ENCODE data around the gene NCS1. TPM values are rescaled to one million over a fixed set of nuclear protein-coding genes. Genes with fewer than 3 reads are reported as not detected.
"Not testable (repeated sequence)": the region's sequence is repeated elsewhere in the genome, so short reads cannot be mapped to it uniquely, and the experiment has no call there.

The NCS1 gene
- total RNA-seq, 1 donor from 2014 or later: 2.2 TPM

DNA sequence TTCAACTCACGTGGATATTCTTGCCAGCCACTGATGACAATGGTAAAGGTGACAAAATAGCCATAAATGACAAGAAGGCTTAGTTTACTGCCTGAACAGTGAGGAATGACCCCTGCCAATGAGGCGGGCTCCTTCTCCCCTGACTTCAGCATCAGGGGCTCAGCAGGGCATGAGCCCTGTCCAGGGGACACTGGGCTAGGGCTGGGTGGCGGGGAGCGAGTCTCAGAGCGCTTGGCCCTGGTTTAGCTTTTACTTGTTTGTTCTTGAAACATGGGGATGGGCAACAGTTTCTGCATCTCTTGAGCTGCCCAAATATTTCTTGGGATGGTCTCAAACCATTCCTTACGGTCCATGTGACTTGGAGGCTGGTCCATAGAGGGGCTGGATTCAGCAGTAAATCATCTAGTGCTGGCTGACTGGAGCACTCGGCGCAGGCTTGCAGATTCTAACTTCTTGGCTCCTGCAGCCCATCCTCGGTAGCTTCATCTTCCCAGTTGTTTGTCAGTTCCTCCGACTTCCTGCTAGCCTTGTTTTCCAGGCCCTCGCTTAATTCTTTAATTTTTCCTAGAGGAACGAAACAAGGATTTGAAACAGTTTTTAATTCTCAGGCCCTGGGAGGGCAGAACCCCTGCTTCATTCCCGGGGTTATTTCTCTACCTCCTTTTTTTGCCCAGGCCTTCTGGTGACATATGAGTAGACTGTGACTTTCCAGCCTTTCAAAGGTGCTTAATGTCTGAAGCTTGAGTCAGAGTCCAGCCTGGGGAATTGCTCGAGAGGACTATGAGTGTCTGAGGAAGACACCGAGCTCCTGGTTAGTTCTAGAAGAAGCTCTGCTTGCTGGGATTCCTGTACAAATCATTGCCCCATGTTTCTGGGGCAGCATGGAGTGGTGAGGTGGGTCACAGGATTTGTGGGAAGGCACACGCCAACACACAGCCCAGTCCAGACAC, 88.9 kb downstream of the NCS1 start:
- intact Hi-C loops (cut with micrococcal nuclease): no loop called here

DNA sequence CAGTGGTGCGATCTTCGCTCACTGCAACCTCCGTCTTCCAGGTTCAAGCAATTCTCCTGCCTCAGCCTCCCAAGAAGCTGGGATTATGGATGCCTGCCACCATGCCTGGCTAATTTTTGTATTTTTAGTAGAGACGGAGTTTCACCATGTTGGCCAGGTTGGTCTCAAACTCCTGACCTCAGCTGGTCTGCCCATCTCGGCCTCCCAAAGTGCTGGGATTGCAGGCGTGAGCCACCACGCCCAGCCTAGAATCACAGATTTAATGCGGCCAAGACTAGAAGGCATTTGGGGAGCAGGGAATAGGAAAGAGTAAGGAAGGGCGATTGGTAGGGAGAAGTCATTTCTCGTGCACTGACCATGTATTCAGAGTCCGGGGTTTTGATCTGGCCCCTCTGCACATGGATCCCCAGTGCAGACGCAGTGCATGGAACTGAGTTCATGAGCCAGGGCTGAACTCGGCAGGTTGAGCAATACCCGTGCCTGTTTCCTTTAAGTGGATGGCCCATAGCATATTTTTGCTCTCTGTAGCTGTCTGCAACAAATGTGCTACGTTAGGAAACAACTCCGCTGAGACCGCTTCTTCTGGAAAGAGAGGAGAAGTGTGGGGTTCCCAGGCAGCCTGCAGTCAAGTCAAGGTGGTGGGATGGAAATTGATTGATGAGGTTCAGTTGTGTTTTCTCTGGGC, 90.0 kb downstream of the NCS1 start:
- intact Hi-C loops (cut with micrococcal nuclease): no loop called here

DNA sequence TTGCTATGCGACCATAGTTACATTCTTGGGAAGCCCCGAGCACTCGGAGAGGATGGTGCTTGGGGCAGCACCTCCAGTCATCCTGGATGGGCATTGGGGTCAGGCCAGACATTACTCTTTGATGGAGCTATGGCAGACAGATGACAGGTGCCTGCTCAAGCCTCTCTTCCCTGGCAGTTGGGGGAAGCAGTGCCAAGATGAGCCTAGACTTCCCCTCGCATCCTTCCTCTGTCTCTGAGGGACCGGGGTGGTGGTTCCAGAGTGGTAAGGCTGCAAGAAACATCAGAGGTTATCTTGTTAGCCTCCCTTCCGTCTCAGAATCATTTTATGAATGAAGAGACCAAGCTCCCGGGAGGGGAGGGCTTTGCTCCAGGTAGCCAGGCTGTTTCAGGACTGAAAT, 90.6 kb downstream of the NCS1 start:
- intact Hi-C loops (cut with micrococcal nuclease): no loop called here

DNA sequence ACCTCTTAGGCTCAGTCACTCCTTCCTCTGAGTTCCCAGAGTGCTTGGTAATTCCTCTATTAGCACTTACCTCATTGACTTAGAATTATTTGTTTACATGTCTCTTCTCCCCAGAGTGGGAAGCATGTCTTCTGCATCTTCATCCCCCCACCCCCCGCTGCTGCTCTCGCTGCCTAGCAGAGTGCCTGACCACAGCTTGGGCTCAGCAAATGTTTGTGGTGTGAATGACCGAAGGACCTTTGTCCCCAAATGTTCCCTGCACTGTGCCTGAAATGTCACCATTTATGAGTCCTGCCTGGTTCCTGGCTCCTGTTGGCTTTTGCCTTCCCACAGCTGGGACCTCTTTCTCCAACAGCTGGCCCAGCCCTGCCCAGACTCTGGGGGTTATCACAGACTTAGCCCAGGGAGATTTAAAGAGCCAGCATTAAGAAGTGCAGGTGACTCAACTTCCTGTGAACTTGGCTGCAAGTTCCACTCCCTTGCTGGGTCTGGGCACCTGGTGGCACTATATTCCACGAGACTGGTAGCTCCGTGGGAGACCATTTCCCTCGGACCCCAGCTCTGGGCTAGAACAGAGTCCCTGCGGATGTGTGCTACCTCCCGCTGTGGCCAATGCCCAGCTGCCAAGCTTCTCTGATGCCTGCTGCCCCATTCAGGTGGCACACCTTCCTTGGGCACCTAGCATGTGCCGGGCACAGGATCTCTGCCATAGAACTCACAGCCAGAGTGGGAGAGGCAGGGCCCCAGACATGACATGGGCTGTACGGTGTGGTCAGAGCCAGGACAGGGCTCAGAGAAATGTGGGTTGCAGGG, 91.6 kb downstream of the NCS1 start:
- intact Hi-C loops (cut with micrococcal nuclease): no loop called here

DNA sequence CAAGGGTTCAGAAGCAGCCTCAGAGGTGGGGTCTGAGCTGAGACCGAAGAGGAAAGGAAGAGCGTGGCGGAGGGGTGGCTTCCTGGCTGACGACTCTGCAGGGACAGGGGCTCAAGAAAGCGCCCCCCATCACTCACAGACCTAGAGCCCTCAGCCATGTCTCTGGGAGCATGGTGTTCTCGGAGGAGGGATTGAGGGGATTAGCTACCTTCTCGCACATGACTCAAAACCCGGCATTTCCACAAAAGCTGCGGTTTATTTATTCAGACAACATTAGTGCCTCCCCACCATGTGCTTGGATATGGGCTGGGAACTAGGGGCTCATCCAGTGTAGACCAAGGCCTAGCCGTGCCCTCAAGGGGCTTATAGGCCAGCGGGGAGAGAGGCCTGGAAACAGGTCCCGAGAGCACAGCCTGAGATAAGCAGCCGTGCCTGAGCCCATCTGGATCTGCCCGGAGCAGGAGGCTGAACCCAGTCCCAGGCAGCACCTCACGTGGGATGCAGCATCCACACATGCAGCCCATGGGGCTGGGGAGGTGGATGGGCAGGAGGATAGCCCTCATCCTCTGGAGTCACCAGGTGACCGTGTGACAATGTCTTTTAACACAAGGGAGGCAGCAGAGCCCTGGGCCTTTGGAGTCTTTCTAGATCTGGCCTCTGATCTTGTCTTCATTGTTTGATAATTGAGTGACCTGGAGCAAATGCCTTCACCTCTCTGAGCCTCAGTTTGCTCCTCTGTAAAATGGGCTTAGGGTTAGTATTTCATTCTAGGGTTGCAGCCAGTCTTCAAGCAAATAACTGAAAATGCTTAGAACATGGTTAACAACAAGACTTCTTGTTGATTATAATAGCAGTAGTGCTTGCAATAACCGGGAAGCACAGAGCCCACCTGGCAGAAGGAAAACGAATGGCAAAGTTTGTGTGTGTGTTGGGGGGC, 92.5 kb downstream of the NCS1 start:
- intact Hi-C loops (cut with micrococcal nuclease): no loop called here

DNA sequence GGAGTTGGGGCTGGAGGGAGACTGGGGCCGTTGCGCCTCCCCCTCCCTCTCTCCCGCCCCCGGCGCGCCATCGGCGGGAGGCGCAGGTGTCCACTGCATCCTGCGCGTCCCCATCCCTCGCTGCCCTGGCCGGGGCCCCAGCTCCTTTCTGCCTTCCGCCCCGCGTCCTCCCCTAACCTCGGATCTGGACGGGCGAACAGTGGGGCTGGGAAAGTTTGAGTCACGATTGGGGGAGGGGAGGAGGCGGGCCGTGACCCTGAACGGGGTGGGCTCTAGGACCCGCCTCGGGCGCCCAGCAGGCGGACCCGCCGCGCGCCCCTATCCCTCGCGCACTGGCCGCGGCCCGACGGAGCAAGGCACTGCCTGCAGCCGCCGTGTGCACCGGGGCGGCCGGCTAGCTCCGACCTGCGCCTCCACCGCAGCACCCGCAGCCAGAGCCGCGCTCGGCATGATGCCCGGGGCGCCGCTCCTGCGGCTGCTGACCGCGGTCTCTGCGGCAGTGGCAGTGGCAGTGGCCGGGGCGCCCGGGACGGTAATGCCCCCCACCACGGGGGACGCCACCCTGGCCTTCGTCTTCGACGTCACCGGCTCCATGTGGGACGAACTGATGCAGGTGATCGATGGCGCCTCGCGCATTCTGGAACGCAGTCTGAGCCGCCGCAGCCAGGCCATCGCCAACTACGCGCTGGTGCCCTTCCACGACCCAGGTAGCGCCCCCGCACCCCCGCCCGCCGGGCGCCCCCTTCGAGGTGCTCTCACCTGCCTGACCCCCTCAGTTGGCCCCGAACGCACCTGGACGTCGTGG, 93.4 kb downstream of the NCS1 start, which contains the start of gene HMCN2:
TSS of gene HMCN2 (plus strand) at position 330 of the 805 bp plus-strand sequence. CDS start at position 449, 119 bp downstream.
- intact Hi-C loops (cut with micrococcal nuclease): no loop called here

DNA sequence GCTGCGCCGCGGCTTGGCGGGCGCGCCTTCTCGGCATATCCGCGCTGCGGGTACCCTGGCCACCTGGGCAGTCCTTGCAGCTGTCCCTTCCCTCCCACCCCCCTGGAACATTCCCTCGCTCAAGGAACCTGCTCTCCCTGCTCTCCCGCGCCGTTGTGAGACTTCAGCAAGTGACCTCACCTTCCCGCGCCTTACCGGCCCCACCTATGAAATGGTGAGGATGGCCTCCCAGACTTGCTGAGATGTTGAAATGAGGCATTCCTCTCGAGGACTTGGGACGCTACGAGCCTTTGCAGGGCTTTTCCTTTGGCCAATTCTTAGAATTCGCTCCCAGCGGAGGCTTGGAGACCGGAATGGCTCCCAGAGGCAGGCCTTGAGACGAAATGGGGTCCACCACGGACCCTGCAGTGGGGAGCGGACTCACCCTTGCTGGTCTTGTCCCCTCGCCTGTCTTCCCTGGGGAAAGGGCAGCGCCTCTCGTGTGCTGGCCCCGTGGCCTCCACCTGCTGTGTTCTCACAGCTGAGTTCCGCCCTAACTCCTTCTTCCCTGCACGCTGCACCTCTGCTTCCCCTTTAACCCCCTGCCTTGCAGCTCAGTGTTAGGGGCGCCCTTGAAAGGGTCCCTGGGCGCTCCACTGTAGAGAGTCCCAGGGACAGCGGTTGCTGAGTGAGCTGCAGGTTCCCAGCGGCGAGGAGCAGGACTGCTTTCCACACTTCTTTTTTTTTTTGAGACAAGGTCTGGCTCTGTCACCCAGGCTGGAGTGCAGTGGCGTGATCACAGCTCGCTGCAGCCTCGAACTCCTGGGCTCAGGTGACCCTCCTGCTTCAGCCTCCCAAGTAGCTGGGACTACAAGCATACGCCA, 94.3 kb downstream of the NCS1 start:
- intact Hi-C loops (cut with micrococcal nuclease): no loop called here

DNA sequence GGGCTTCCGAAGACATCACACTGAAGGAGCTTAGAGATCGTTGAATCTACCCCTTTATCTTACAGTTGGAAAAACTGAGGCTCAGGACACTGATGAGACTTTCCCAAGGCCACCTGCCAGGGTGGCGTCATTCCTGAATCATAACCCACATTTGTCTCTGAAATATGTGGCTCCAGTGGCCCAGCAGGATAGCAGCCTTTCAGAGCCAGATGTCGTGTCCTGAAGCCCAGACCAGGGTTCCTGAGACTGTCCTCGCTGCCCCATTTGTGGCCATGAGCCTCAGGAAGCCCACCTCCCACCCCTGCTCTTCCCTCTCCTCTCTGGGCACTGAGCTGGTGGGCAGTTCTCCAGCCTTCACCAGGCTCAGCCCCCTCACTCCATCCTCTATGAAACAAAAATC, 95.7 kb downstream of the NCS1 start:
- intact Hi-C loops (cut with micrococcal nuclease): no loop called here

DNA sequence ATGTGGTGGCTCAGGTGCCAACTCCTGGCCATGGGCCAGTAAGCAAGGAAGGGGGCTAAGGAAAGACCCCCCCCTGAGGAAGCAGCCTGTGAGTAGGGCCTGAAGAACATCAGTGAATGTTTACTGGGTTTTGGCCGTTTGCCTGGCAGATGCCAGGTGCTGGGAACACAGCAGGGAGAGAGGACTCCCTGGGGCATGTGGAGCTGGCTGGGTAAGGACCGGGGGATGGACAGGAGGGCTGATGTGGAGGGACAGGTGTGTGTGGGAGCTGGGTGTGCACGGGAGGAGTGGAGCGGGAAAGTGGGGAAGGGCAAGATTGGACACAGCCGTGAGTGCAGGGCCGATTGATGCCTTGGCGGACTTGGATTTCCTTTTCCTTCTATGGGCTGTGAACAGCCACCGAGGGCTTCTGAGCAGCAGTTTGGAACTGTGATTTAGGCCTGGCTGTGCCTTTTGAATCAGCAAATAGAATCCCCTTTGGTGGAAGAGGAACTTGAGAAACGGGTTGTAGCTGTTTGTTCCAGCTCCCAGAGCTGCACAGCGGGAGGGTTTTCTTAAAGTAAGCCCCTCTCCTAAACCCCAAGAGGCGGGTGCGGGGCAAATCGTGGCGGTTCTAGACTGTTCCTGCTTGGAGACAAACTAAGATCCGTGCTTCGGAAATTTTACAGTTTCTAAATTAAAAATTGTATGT, 96.5 kb downstream of the NCS1 start:
- intact Hi-C loops (cut with micrococcal nuclease): no loop called here

DNA sequence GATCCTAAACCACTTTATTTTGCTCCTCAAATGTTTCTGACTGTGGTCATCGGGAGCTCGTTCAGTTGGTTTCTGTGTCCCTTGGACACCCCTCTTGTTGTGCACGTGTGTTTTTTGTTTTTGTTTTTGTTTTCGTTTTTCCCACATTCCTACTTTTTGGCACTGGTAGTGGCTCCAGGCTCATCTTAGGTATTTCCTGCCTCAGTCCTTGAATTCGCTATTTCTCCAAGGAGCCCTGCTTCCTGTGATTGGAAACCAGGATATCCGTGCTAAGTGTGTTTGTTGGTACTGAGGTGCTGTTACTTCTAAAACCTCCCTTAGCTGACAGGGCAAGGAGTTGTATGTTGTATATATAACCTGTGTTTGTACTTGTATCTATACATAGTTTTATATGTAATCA, 99.3 kb downstream of the NCS1 start:
- intact Hi-C loops (cut with micrococcal nuclease): no loop called here

DNA sequence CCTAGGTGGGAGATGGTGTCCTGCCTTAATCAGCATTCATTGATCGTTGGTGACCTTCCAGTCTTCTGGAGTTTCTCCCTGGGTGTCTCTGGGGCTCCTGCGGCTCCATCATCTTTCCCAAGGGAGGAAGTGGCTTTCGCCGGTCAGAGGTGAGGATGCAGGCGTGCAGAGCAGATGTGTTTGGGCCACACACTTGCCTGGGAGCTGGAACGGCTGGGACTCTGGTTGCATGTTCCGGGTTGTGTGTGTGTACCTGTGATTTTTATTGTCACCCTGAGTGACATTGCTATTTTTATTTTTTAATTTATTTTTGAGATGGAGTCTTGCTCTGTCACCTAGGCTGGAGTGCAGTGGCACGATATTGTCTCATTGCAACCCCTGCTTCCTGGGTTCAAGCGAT, 103.0 kb downstream of the NCS1 start:
- intact Hi-C loops (cut with micrococcal nuclease): no loop called here

DNA sequence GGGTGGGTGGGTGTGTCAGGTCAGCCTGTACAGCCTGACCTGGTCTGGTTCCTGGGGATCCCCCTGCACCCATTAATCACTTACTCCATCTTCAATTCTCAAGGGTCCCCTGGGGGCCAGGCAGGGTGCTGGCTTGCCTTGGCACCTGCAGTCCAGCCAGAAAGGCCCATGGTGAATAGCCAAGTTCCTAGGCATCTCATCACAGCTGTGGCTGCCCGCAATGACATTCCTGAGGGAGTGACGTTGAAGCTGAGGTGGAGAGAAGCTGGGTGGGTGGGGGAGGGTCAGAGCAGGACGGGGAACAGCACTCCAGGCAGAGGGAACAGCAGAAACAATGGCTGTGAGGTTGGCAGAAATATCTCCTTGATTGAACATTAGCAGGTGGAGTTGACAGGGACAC, 103.9 kb downstream of the NCS1 start:
- intact Hi-C loops (cut with micrococcal nuclease): no loop called here

DNA sequence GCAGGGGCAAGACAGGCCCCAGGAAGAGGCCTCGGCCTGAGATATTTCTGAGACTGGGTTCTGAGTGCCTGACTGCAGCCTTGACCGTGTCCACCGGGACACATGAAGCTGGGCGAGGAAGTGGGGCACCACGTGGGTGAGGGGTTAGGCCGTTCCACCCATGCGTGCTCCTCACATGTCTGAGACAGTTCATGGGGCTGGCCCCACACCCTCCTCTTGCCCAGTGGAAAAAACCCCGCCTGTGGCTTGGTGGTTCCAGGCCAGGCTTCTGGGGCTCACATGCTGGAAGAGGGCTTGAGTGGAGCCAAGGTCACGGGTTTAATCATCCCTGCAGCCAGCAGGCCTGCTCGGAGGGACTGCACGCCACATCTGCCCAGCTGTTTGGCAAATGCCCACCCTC, 104.8 kb downstream of the NCS1 start:
- intact Hi-C loops (cut with micrococcal nuclease): no loop called here

DNA sequence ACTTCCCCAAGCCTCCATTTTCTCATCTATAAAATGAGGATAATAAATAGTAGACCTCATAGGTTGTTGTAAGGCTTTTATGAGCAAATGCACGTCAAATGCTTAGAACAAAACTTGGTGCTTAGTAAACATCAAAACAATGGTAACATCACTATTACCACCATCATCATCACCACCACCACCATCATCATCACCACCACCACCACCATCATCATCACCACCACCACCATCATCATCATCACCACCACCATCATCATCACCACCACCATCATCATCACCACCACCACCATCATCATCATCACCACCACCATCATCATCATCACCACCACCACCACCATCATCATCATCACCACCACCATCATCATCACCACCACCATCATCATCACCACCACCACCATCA, 105.3 kb downstream of the NCS1 start:
- intact Hi-C loops (cut with micrococcal nuclease): not testable (repeated sequence)

DNA sequence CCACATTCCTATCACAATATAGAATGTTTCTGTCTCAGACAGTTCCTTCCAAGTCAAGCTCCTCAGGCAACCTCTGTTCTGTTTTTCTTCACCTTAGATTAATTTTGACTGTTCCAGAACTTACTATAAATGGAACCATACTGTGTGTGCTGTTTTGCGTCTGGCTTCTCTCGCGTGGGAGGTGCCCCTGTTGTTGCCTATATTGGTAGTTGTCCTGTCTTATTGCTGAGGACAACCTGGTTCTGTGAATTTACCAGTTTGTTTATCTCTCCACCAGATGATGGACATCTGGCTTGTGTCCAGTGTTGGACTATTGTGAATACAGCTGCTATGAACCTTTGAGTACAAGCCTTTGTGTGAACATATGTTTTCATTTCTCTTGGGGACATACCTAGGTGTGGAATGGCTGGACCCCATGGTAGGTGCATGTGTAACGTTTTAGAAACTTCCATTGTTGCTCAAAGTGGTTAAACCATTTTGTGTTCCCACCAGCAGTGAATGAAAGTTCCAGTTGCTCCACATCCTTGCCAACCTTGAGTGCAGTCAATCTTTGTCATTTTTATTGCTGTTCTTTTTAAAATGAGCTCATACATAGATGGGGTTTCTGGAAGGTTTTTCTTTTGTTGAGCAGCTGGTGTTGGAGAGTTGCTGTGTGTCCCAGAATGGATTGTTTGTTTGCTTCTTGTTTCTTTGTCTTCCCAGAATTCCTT, 111.5 kb downstream of the NCS1 start:
- intact Hi-C loops (cut with micrococcal nuclease): no loop called here

DNA sequence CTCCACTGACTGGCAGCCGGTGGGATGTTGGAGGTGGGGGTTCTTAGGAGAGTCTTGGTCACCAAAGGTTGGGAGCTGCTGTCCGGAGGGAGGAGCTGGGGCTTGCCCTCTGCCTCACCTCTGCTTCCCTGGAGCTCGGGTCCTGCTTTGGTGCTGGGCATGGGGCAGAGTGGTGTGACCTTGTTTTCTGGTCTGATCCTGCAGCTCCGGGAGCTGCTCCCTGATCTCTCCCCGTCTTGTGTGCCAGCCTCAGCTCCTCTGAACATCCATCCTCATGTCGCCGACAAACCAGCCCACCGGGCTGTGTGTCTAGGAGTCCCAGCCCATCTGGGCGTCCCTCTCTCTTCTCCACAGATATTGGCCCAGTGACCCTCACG, 112.0 kb downstream of the NCS1 start:
- intact Hi-C loops (cut with micrococcal nuclease): no loop called here

DNA sequence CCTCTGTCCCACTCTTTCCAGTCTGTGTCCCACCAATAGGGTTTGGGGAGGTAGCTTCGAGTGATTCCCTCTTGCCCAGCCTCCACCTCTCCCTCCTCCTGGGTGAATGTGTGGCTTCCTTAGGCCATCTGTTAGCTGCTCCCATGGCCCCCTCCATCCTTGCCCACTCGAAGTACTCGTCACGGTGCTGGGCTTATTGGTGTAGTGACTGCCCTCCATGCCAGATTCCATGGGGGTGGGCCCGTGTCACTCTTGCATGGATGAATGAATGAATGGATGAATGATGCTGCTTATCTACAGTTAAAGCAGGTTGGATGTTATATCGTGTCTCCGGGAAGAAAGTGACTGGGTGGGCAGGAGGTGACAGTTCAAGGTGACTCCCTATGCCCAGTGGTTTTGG, 112.5 kb downstream of the NCS1 start:
- intact Hi-C loops (cut with micrococcal nuclease): no loop called here

DNA sequence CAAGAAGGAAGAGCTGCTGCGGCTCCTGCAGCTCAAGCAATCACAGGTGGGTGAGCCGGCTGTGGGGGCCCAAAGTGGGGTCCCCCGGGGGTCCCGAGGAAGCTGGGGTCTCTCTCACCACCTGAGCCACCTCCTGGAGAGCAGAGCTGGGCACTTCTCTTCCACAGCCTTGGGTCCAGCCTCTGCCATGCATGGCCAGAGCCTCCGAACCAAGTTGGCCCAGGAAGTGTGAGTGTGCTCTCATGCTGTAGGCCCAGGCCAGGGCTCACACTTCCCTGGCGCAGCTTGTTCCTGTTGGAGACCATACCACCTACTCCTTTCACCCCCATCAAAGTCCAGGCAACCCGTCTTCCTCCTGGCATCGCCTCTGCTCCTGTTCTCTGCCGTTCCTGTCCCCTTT, 113.1 kb downstream of the NCS1 start:
- intact Hi-C loops (cut with micrococcal nuclease): no loop called here
